Panc1 (cell line): ENCODE results near the gene COPB1. TPM values are rescaled to one million over a fixed set of nuclear protein-coding genes. Genes with fewer than 3 reads are reported as not detected.

ENCODE experiments used
- ATAC-seq: fragments of 200-7000 bp; cut with Tn5 transposase; 2 replicates; pipeline ENCODE4 v1.9.1; 2020; ENCODE audit warnings: mild to moderate bottlenecking, moderate library complexity
- BruUV-seq: library from RNA; stranded (reverse); fragments of 400-500 nt; replicated peaks from 2 replicates; lab custom pipeline; 2021; lab: Mats Ljungman, UMichigan
- CTCF ChIA-PET: fragments of 300-600 bp; sonication (Branson Sonifier 250); formaldehyde crosslinking; loops from one replicate; lab custom pipeline; 2022; ENCODE audit warnings: antibody characterized with exemption; lab: Charles Lee
- POLR2A ChIA-PET: fragments of 300-600 bp; sonication (Branson Sonifier 250); formaldehyde crosslinking; loops from one replicate; lab custom pipeline; 2022; ENCODE audit warnings: antibody characterized with exemption; lab: Charles Lee
- DNase-seq: peaks from one replicate; pipeline ENCODE4 v3.0.0-alpha.2; 2010; ENCODE audit warnings: low read depth, low spot score
- H3K27ac ChIP-seq: 2 replicates; pipeline ENCODE4 v1.5.1; 2011; ENCODE audit warnings: mild to moderate bottlenecking, low read length, inconsistent platforms
- H3K27me3 ChIP-seq: fragments of 200-500 bp; sonication (Bioruptor generic); 2 replicates; pipeline ENCODE4 v1.6.0; 2014; ENCODE audit warnings: low read length, inconsistent platforms; ENCODE audit not compliant: control insufficient read depth, insufficient read depth
- H3K36me3 ChIP-seq: fragments of 200-500 bp; sonication (Bioruptor generic); 2 replicates; pipeline ENCODE4 v1.5.1; 2014; ENCODE audit warnings: inconsistent platforms, mild to moderate bottlenecking, low read length, moderate library complexity; ENCODE audit not compliant: control insufficient read depth, insufficient read depth
- H3K4me1 ChIP-seq: 2 replicates; pipeline ENCODE4 v1.5.1; 2011; ENCODE audit warnings: inconsistent platforms, mild to moderate bottlenecking, low read length, moderate library complexity; ENCODE audit not compliant: control insufficient read depth, insufficient read depth
- H3K4me3 ChIP-seq, 2 experiments: 2 replicates each; pipeline ENCODE4 v1.5.1; 2011 to 2012; ENCODE audit warnings: low read depth in 2 of 2, low read length in 2 of 2, mild to moderate bottlenecking in 2 of 2, inconsistent platforms in 1 of 2, moderate library complexity in 1 of 2
- H3K9me3 ChIP-seq: fragments of 200-500 bp; sonication (Bioruptor generic); 2 replicates; pipeline ENCODE4 v1.5.1; 2014; ENCODE audit warnings: low read depth, mild to moderate bottlenecking, inconsistent platforms, low read length, moderate library complexity; ENCODE audit not compliant: control insufficient read depth, insufficient read depth
- POLR2AphosphoS5 ChIP-seq: IDR thresholded peaks from 2 replicates; pipeline ENCODE4 v1.6.1; 2012; ENCODE audit warnings: mild to moderate bottlenecking, low read depth, low read length, moderate library complexity
- SIN3A ChIP-seq: IDR thresholded peaks from 2 replicates; pipeline ENCODE4 v1.6.1; 2012; ENCODE audit warnings: low read depth, mild to moderate bottlenecking, low read length, moderate library complexity, borderline replicate concordance; ENCODE audit not compliant: insufficient read depth
- TCF7L2 ChIP-seq: IDR thresholded peaks from 2 replicates; pipeline ENCODE4 v1.6.1; 2011; ENCODE audit warnings: mild to moderate bottlenecking, low read depth, low read length, inconsistent platforms
- in situ Hi-C: cut with HindIII; loops from 2 replicates; pipeline ENCODE4 v1.10.0; 2016; ENCODE audit warnings: low sequenced_read_pairs, low pct_unique_long_range_greater_than_20kb
- intact Hi-C: fragments of 100-400 bp; cut with micrococcal nuclease; formaldehyde crosslinking; loops from one replicate; pipeline ENCODE4 v1.10.0; 2022; ENCODE audit not compliant: unreplicated experiment
- total RNA-seq: library from RNA; stranded (reverse); gene quantifications from one replicate; pipeline ENCODE4 v1.2.1, GENCODE V29; 2021; ENCODE audit not compliant: unreplicated experiment
- TF ChIP-seq, protein P1 (sequence below): fragments of 450-650 bp; IDR thresholded peaks from 2 replicates; pipeline ENCODE4 v1.5.1; 2017; ENCODE audit warnings: mild to moderate bottlenecking
- TF ChIP-seq, protein P2 (sequence below), 2 experiments: IDR thresholded peaks; 2 replicates each; pipeline ENCODE4 v1.6.1; 2011 to 2012; ENCODE audit warnings: low read depth in 2 of 2, control low read depth in 1 of 2, low read length in 1 of 2, mild to moderate bottlenecking in 1 of 2, moderate library complexity in 1 of 2; ENCODE audit not compliant: insufficient read depth in 1 of 2

Gene COPB1
- total RNA-seq, 1 experiment from 2014 or later, result 123 TPM

DNA sequence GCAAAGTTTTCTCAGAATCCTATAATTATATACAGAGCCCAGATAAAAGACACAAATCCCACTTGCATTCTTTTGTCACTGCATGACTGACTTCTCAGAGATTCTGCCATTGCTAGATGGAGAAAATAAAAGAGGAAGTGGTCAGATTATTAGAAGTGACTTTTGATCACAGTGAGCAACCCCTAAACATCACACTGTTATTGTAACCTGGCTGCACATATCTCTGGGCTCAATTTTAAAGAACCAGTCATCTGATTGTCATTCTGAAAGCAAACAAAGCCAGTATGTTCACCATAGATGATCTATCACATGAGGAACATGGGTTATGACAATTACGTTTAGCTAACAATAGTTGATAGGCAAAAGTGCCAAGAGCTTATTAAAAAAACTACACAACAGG lies 47.8 kb downstream of the COPB1 start:
- ATAC-seq, result no peak
- TF ChIP-seq, protein P1, sequence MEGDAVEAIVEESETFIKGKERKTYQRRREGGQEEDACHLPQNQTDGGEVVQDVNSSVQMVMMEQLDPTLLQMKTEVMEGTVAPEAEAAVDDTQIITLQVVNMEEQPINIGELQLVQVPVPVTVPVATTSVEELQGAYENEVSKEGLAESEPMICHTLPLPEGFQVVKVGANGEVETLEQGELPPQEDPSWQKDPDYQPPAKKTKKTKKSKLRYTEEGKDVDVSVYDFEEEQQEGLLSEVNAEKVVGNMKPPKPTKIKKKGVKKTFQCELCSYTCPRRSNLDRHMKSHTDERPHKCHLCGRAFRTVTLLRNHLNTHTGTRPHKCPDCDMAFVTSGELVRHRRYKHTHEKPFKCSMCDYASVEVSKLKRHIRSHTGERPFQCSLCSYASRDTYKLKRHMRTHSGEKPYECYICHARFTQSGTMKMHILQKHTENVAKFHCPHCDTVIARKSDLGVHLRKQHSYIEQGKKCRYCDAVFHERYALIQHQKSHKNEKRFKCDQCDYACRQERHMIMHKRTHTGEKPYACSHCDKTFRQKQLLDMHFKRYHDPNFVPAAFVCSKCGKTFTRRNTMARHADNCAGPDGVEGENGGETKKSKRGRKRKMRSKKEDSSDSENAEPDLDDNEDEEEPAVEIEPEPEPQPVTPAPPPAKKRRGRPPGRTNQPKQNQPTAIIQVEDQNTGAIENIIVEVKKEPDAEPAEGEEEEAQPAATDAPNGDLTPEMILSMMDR, result no peak
- intact Hi-C loops (no loop called here), in situ Hi-C loops (no loop called here)
- CTCF ChIA-PET, result interaction anchor here (2.2 kb wide), 1 partner anchor 151 kb away, joined by 6 read pairs; no protein-coding TSS in a partner anchor
- H3K36me3 ChIP-seq, result no peaks in the 10 kb centered on the region
- DNase-seq, result no peak
- POLR2A ChIA-PET, result no interaction called here
- no peak overlapping the region for H3K27ac ChIP-seq
- no peaks in the 10 kb centered on the region for H3K27me3 ChIP-seq
- H3K9me3 ChIP-seq, result no peaks in the 10 kb centered on the region
- H3K4me3 ChIP-seq, result no peak overlapping the region
- no TSS peak for BruUV-seq
- peaks cover 2% of the 10 kb centered on the region; the same call in 1 of the 2 replicates for H3K4me1 ChIP-seq

DNA sequence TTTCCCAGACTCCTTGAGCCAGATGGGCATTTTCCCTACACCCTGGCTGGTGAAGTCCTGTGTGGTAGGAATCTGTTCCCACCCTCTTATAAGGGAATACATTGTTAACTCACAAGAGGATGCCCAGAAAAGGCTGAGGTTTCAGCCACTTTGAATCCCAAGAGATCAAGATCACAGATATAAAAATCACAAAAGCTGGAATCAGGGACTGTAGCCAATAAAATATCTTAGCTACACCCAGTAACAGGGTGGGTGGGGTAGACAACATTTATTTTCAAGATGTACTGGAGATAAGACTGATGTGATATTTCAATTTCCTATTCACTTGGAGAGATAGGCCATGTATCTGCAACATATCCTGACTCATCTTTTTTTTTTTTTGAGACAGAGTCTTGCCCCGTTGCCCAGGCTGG lies 50.3 kb downstream of the COPB1 start:
- Histone ChIP-seq H3K27me3 (no peaks in the 10 kb centered on the region), H3K4me3 (no peak overlapping the region), H3K36me3 (no peaks in the 10 kb centered on the region), H3K9me3 (no peaks in the 10 kb centered on the region), H3K27ac (no peak overlapping the region), H3K4me1 (peaks cover 4% of the 10 kb centered on the region; the same call in 1 of the 2 replicates)
- ATAC-seq (no peak), DNase-seq (no peak)
- in situ Hi-C loops (no loop called here), intact Hi-C loops (no loop called here)
- ChIA-PET POLR2A (no interaction called here), CTCF (no interaction called here)
- BruUV-seq, result no TSS peak
- TF ChIP-seq POLR2AphosphoS5, result no peak
- TF ChIP-seq TCF7L2, result no peak
- TF ChIP-seq SIN3A, result no peak
- TF ChIP-seq, protein P1, result no peak
- TF ChIP-seq, protein P2, sequence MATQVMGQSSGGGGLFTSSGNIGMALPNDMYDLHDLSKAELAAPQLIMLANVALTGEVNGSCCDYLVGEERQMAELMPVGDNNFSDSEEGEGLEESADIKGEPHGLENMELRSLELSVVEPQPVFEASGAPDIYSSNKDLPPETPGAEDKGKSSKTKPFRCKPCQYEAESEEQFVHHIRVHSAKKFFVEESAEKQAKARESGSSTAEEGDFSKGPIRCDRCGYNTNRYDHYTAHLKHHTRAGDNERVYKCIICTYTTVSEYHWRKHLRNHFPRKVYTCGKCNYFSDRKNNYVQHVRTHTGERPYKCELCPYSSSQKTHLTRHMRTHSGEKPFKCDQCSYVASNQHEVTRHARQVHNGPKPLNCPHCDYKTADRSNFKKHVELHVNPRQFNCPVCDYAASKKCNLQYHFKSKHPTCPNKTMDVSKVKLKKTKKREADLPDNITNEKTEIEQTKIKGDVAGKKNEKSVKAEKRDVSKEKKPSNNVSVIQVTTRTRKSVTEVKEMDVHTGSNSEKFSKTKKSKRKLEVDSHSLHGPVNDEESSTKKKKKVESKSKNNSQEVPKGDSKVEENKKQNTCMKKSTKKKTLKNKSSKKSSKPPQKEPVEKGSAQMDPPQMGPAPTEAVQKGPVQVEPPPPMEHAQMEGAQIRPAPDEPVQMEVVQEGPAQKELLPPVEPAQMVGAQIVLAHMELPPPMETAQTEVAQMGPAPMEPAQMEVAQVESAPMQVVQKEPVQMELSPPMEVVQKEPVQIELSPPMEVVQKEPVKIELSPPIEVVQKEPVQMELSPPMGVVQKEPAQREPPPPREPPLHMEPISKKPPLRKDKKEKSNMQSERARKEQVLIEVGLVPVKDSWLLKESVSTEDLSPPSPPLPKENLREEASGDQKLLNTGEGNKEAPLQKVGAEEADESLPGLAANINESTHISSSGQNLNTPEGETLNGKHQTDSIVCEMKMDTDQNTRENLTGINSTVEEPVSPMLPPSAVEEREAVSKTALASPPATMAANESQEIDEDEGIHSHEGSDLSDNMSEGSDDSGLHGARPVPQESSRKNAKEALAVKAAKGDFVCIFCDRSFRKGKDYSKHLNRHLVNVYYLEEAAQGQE (IDR thresholded peaks at IDR 0.05; ENCODE audit: insufficient read depth in 1 of 2, low read depth in 2 of 2, low read length in 1 of 2), result no peak
